A549 (cell line): ENCODE data around the gene PDE4C. TPM values are rescaled to one million over a fixed set of nuclear protein-coding genes. Genes with fewer than 3 reads are reported as not detected.

Experiments
- ATAC-seq, 2 experiments: fragments of 200-7000 bp in 1 of 2; fragments of >200 bp in 1 of 2; cut with Nextera tagmentation in 1 of 2; cut with Tn5 transposase in 1 of 2; 3 replicates each; pipeline versions ENCODE4 v1.8.0 to v1.9.1; 2018 to 2020; ENCODE audit warnings: mild to moderate bottlenecking in 1 of 2, moderate library complexity in 1 of 2
- CTCF ChIA-PET: fragments of 300-600 bp; sonication (Branson Sonifier 250); formaldehyde crosslinking; extraction: SDS; loops from one replicate; lab custom pipeline; 2021; ENCODE audit warnings: antibody characterized with exemption, inconsistent platforms; lab: Yijun Ruan, JAX
- POLR2A ChIA-PET: fragments of 350-600 bp; formaldehyde crosslinking; extraction: SDS; loops from one replicate; lab custom pipeline; 2021; ENCODE audit warnings: antibody characterized with exemption, inconsistent platforms; lab: Yijun Ruan, JAX
- DNase-seq, 2 experiments: peaks; one replicate each; pipeline versions ENCODE4 v3.0.0 to v3.0.0-alpha.2; 2011 to 2016; ENCODE audit warnings: low read depth in 1 of 2, low spot score in 1 of 2
- FAIRE-seq: peaks from 2 replicates; lab custom pipeline; 2011; peaks lifted over from hg19 to GRCh38; lab: Jason Lieb, UNC
- H3K27ac ChIP-seq, 2 experiments: fragments of >200 bp; sonication (Bioruptor Twin); formaldehyde crosslinking; 3 replicates each; pipeline ENCODE4 v1.5.1; 2016 to 2017
- H3K4me1 ChIP-seq: fragments of >200 bp; sonication (Bioruptor Twin); formaldehyde crosslinking; 3 replicates; pipeline ENCODE4 v1.6.1; 2016
- H3K4me2 ChIP-seq: fragments of >200 bp; sonication (Bioruptor Twin); formaldehyde crosslinking; 3 replicates; pipeline ENCODE4 v1.6.1; 2016
- H3K4me3 ChIP-seq: fragments of >200 bp; sonication (Bioruptor Twin); formaldehyde crosslinking; 3 replicates; pipeline ENCODE4 v1.5.1; 2016
- H3K9me3 ChIP-seq: fragments of >200 bp; sonication (Bioruptor Twin); formaldehyde crosslinking; 3 replicates; pipeline ENCODE4 v1.6.1; 2016
- BHLHE40 ChIP-seq: IDR thresholded peaks from 2 replicates; pipeline ENCODE4 v1.6.1; 2012; ENCODE audit warnings: low read depth, low read length, inconsistent platforms
- CEBPB ChIP-seq, 2 experiments: fragments of >200 bp in 1 of 2; sonication (Bioruptor Twin) in 1 of 2; formaldehyde crosslinking in 1 of 2; IDR thresholded peaks; 2 replicates each; pipeline ENCODE4 v1.6.1; 2012 to 2016
- CTCF ChIP-seq: fragments of >200 bp; sonication (Bioruptor Twin); formaldehyde crosslinking; IDR thresholded peaks from 3 replicates; pipeline ENCODE4 v1.5.1; 2016
- EHMT2 ChIP-seq: fragments of 200-600 bp; sonication (generic); IDR thresholded peaks from 2 replicates; pipeline ENCODE4 v1.6.1; 2016; ENCODE audit warnings: antibody characterized with exemption, low read depth, mild to moderate bottlenecking, moderate library complexity
- ELK1 ChIP-seq: fragments of 150-350 bp; IDR thresholded peaks from 2 replicates; pipeline ENCODE4 v1.6.1; 2014; ENCODE audit warnings: low read depth, mild to moderate bottlenecking, low read length
- ESRRA ChIP-seq: fragments of 150-350 bp; IDR thresholded peaks from 2 replicates; pipeline ENCODE4 v1.6.1; 2014; ENCODE audit warnings: mild to moderate bottlenecking, low read length, borderline replicate concordance
- FOSB ChIP-seq: fragments of 250-450 bp; sonication (Bioruptor Pico); IDR thresholded peaks from 2 replicates; pipeline ENCODE4 v1.5.0; 2020; ENCODE audit warnings: mild to moderate bottlenecking, moderate library complexity
- FOSL2 ChIP-seq, 2 experiments: fragments of 450-650 bp in 1 of 2; fragments of >200 bp in 1 of 2; sonication (Bioruptor Twin) in 1 of 2; formaldehyde crosslinking; IDR thresholded peaks; 2 replicates each; pipeline versions ENCODE4 v1.5.0 to v1.6.1; 2016 to 2020; ENCODE audit warnings: mild to moderate bottlenecking in 1 of 2, moderate library complexity in 1 of 2
- GATA3 ChIP-seq: IDR thresholded peaks from 2 replicates; pipeline ENCODE4 v1.6.1; 2012; ENCODE audit warnings: borderline replicate concordance
- HOXA7 ChIP-seq: fragments of 250-450 bp; sonication (Bioruptor Pico); IDR thresholded peaks from 2 replicates; pipeline ENCODE4 v1.5.0; 2020; ENCODE audit warnings: mild to moderate bottlenecking, moderate library complexity
- HOXB5 ChIP-seq: fragments of 250-450 bp; sonication (Bioruptor Pico); IDR thresholded peaks from 2 replicates; pipeline ENCODE4 v1.5.0; 2020; ENCODE audit warnings: mild to moderate bottlenecking, moderate library complexity
- JUN ChIP-seq, 2 experiments: fragments of >200 bp; sonication (Bioruptor Twin); formaldehyde crosslinking; IDR thresholded peaks; 2 replicates in 1 of 2; 3 replicates in 1 of 2; pipeline ENCODE4 v1.6.1; 2016 to 2017
- KDM1A ChIP-seq: fragments of 200-600 bp; sonication (generic); IDR thresholded peaks from 2 replicates; pipeline ENCODE4 v1.6.1; 2016; ENCODE audit warnings: low read depth, mild to moderate bottlenecking
- MAX ChIP-seq: IDR thresholded peaks from 2 replicates; pipeline ENCODE4 v1.6.1; 2012
- NFE2L2 ChIP-seq: fragments of 150-350 bp; conservative IDR thresholded peaks from 2 replicates; pipeline ENCODE4 v1.6.1; 2014; ENCODE audit warnings: low read length
- PHF8 ChIP-seq: fragments of 200-600 bp; sonication (generic); IDR thresholded peaks from 2 replicates; pipeline ENCODE4 v1.6.1; 2016; ENCODE audit warnings: low read depth, mild to moderate bottlenecking, antibody characterized with exemption, moderate library complexity, borderline replicate concordance
- POLR2AphosphoS2 ChIP-seq: conservative IDR thresholded peaks from 2 replicates; pipeline ENCODE4 v1.6.1; 2012; ENCODE audit warnings: low read length, improper control_type of control experiment, inconsistent platforms
- RARB ChIP-seq: fragments of 250-450 bp; sonication (Bioruptor Pico); IDR thresholded peaks from 2 replicates; pipeline ENCODE4 v1.8.0; 2021; ENCODE audit warnings: mild to moderate bottlenecking, moderate library complexity
- RFX5 ChIP-seq: fragments of 450-650 bp; IDR thresholded peaks from 2 replicates; pipeline ENCODE4 v1.7.1; 2014; ENCODE audit warnings: antibody characterized with exemption, mild to moderate bottlenecking, moderate library complexity
- RNF2 ChIP-seq: fragments of 200-600 bp; sonication (generic); IDR thresholded peaks from 2 replicates; pipeline ENCODE4 v1.6.1; 2016; ENCODE audit warnings: low read depth, mild to moderate bottlenecking, antibody characterized with exemption, moderate library complexity, borderline replicate concordance
- USF2 ChIP-seq: fragments of 450-650 bp; IDR thresholded peaks from 2 replicates; pipeline ENCODE4 v1.6.1; 2014; ENCODE audit warnings: antibody characterized with exemption
- ZNF302 ChIP-seq: fragments of 250-450 bp; sonication (Bioruptor Pico); IDR thresholded peaks from 2 replicates; pipeline ENCODE4 v1.9.0; 2021; ENCODE audit warnings: inconsistent platforms, mild to moderate bottlenecking, moderate library complexity
- ZSCAN20 ChIP-seq: fragments of 250-450 bp; sonication (Bioruptor Pico); IDR thresholded peaks from 2 replicates; pipeline ENCODE4 v1.8.0; 2022; ENCODE audit warnings: mild to moderate bottlenecking, moderate library complexity
- WGBS: methylation state at CpG from one replicate; pipeline ENCODE4 v1.1.6; 2017; ENCODE audit errors: missing lambda C conversion rate; 5-methylcytosine and 5-hydroxymethylcytosine counted together
- polyA plus RNA-seq, 4 experiments: library from polyadenylated mRNA; depleted of rRNA in 3 of 4; stranded (reverse); fragments of >200 nt; fragmentation: RNase III in 1 of 4; extraction: RNeasy Plus Mini Kit Qiagen cat#74134 plus additional on column Dnase treatment in 1 of 4; gene quantifications; 2 replicates in 3 of 4; 3 replicates in 1 of 4; pipeline ENCODE4 v1.2.3, GENCODE V29; 2011 to 2017

Gene PDE4C
- polyA plus RNA-seq, 2 of the 4 experiments (the other 2 are of a cell fraction), result 0.25 to 0.65 TPM

GRCh38 chr19:18265582-18265981 lies 39.3 kb upstream of the PDE4C start:
- no peak for DNase-seq
- Histone ChIP-seq H3K4me3 (no peak overlapping the region), H3K4me1 (no peaks in the 10 kb centered on the region), H3K27ac (no peak overlapping the region), H3K4me2 (no peak overlapping the region), H3K9me3 (no peaks in the 10 kb centered on the region)
- ChIA-PET CTCF (interaction anchor here (1.0 to 1.4 kb wide), 2 partner anchors 13 to 145 kb away, joined by 3 to 5 read pairs; no protein-coding TSS in a partner anchor), POLR2A (no interaction called here)
- no peak for ATAC-seq
- FAIRE-seq, result no peak
- no peak for TF ChIP-seq EHMT2
- no peak for TF ChIP-seq ZSCAN20 (CRISPR knock-in tag)
- no peak for TF ChIP-seq NFE2L2
- TF ChIP-seq CTCF, result no peak
- no peak for TF ChIP-seq BHLHE40
- no peak for TF ChIP-seq ELK1
- no peak for TF ChIP-seq RFX5
- TF ChIP-seq HOXB5 (CRISPR knock-in tag), result no peak
- no peak for TF ChIP-seq JUN (IDR thresholded peaks at IDR 0.05)
- TF ChIP-seq KDM1A, result no peak
- TF ChIP-seq FOSL2 (IDR thresholded peaks at IDR 0.05), result no peak
- TF ChIP-seq FOSL2 (CRISPR knock-in tag; IDR thresholded peaks at IDR 0.05), result no peak
- no peak for TF ChIP-seq POLR2AphosphoS2
- no peak for TF ChIP-seq USF2
- WGBS, result 88% methylated on average over 3 of the region's 7 CpGs

GRCh38 chr19:18264971-18265540 lies 38.8 kb upstream of the PDE4C start:
- WGBS, result 90% methylated on average over 4 of the region's 23 CpGs
- no peak for TF ChIP-seq ZNF302
- TF ChIP-seq CTCF, result no peak
- no peak for TF ChIP-seq HOXA7 (CRISPR knock-in tag)
- no peak for TF ChIP-seq FOSL2 (IDR thresholded peaks at IDR 0.05)
- no peak for TF ChIP-seq FOSL2 (CRISPR knock-in tag; IDR thresholded peaks at IDR 0.05)
- no peak for TF ChIP-seq GATA3
- no peak for TF ChIP-seq FOSB (CRISPR knock-in tag)
- TF ChIP-seq PHF8, result no peak
- TF ChIP-seq BHLHE40, result no peak
- TF ChIP-seq RARB, result no peak
- TF ChIP-seq RNF2, result no peak
- no peak for TF ChIP-seq MAX
- no peak for TF ChIP-seq ESRRA
- TF ChIP-seq CEBPB (IDR thresholded peaks at IDR 0.05), result no peak
- TF ChIP-seq USF2, result no peak
- Histone ChIP-seq H3K4me2 (no peak overlapping the region), H3K9me3 (no peaks in the 10 kb centered on the region), H3K4me3 (no peak overlapping the region), H3K4me1 (no peaks in the 10 kb centered on the region), H3K27ac (no peak overlapping the region)
- CTCF ChIA-PET, result interaction anchor here (1.0 to 1.4 kb wide), 2 partner anchors 12 to 145 kb away, joined by 3 to 5 read pairs; no protein-coding TSS in a partner anchor
- no peak for FAIRE-seq
- POLR2A ChIA-PET, result no interaction called here
- ATAC-seq, result no peak
- no peak for DNase-seq
